ENCODE results near the gene PRG2.

DNA sequence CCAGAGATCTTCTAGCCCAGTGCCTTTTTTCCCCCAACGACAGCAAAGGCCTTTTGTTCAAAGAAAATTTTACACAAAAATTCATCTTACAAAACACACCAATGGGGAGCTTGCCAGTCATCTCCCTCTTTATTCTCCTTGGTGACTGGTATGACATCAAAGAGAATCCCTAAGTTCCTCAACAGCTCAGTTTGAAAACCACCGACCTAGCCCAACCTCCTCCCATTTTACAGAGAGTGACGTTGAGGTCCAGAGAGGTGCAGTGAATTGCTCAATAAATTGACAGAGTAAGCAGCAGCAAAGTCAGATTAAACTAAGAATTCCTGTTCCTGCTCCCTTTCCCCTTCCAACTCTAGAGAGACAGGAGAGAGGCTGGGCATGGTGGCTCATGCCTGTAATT is 28.7 kb upstream of the PRG2 start:
- TF ChIP-seq POLR2A (IDR thresholded peaks at IDR 0.05; ENCODE audit: low read depth) = no peak
- no peak for TF ChIP-seq EP300 (IDR thresholded peaks at IDR 0.05)
- TF ChIP-seq CTCF (IDR thresholded peaks at IDR 0.05) = no peak
